T47D (cell line): ENCODE data around the gene PLEKHG3.

ENCODE experiments used
- DNase-seq, 2 experiments: peaks; one replicate each; pipeline versions ENCODE4 v3.0.0 to v3.0.0-alpha.2; 2011 to 2012; ENCODE audit warnings: low read depth in 1 of 2, low spot score in 1 of 2
- JUND ChIP-seq: IDR thresholded peaks from 2 replicates; pipeline ENCODE4 v1.6.1; 2012; ENCODE audit warnings: low read depth
- in situ Hi-C: cut with HindIII; loops from 2 replicates; pipeline ENCODE4 v1.10.0; 2016; ENCODE audit warnings: low sequenced_read_pairs, low pct_unique_long_range_greater_than_20kb

PLEKHG3 gene

GRCh38 chr14:64726585-64726890 is 22.3 kb downstream of the PLEKHG3 start:
- TF ChIP-seq JUND: no peak
- no peak for DNase-seq
- in situ Hi-C loops: no loop called here

GRCh38 chr14:64727551-64728071 is 23.4 kb downstream of the PLEKHG3 start:
- DNase-seq: no peak
- no peak for TF ChIP-seq JUND
- in situ Hi-C loops: no loop called here

DNA sequence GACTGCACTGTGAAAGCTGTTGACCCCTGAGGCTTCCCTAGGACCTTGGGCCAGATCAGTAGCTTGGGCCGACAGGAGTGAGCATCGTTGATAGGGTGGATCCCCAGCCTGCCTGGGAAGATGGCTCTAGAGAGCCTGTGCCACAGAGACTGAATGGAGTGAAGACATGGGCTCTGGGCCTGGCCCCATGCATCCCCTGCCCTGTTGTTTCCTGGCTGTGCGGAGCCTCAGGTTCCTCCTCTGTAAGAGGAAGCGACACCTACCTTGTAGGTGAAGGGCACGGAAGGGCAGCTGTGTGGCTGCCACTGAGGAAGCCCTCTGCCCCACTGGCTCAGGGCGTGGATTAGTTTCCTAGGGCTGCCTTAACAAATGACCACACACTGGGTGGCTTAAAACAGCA is 23.9 kb downstream of the PLEKHG3 start:
- no peak for DNase-seq
- TF ChIP-seq JUND: no peak
- in situ Hi-C loops: no loop called here

DNA sequence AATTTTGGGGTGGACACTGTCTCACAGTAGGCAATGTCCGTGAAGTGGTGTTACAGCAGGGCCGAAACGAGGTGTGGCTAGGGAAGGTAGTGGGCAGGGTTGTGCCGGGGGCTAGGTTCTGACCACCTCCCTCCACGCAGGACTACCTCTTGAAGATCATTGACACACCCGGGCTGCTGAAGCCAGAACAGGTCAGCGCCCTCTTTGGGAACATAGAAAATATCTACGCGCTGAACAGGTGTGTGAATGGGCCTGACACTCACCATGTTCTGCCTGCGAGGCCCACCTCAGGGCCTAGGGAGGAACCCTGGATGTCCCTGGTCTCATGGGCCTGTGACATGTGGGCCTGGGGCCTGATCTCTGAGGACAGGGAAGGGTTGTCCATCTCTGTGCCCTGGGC is 24.6 kb downstream of the PLEKHG3 start:
- no peak for TF ChIP-seq JUND
- in situ Hi-C loops: no loop called here
- DNase-seq: no peak

GRCh38 chr14:64729386-64730060 is 25.3 kb downstream of the PLEKHG3 start:
- TF ChIP-seq JUND: no peak
- no peak for DNase-seq
- in situ Hi-C loops: no loop called here

DNA sequence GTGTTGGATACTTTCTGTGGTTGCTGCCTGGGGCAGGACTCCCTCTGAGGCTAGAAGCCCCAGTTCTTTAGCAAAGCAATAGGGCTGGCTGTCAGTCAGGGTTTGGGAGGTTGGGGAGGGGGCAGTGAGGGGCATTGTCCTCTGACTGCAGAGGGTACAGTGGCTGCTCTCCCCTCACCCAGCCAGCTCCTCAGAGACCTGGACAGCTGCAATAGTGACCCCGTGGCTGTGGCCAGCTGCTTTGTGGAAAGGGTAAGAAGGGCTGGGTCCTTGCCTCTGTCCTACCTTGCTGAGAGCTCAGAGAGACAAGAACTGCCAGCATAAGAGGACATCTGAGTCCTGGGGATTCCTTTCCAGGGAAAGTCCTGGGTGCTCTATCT is 25.8 kb downstream of the PLEKHG3 start:
- no peak for TF ChIP-seq JUND
- no peak for DNase-seq
- in situ Hi-C loops: no loop called here

GRCh38 chr14:64730681-64731080 is 26.5 kb downstream of the PLEKHG3 start:
- TF ChIP-seq JUND: no peak
- in situ Hi-C loops: no loop called here
- DNase-seq: no peak

GRCh38 chr14:64731141-64731581 is 26.9 kb downstream of the PLEKHG3 start:
- in situ Hi-C loops: no loop called here
- TF ChIP-seq JUND: no peak
- no peak for DNase-seq

GRCh38 chr14:64732066-64732465 is 27.8 kb downstream of the PLEKHG3 start:
- in situ Hi-C loops: no loop called here
- DNase-seq: no peak
- no peak for TF ChIP-seq JUND

DNA sequence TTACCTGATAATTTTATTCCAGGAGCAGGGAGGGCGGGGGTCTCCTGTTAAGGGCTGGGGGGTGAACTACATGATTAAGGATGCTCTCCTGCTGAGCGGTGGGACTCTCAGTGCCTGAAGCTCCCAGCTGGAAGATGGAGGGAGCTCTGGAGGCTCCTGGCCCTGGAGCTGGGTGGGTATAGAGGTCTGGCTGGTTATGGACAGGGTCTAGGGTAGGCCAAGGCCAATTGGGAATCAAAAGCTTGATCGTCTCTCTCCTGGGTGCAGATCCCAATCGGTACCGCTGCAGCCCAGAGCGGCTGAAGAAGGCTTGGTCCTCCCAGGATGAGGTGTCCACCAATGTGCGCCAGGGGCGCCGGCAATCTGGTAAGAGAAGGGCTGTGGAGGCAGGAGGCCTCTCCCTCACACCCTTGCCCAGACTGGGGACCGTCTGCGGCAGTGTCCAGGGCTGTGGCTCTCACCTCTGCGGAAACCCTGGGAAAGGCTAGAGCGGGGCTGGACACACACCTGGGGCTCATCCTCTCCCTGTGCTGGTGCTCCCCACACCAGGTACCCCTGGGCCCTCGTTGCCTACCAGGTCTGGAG is 28.4 kb downstream of the PLEKHG3 start:
- in situ Hi-C loops: no loop called here
- no peak for DNase-seq
- TF ChIP-seq JUND: no peak

GRCh38 chr14:64733321-64733720 is 29.1 kb downstream of the PLEKHG3 start:
- in situ Hi-C loops: no loop called here
- DNase-seq: no peak
- no peak for TF ChIP-seq JUND

GRCh38 chr14:64733899-64734298 is 29.7 kb downstream of the PLEKHG3 start:
- no peak for DNase-seq
- in situ Hi-C loops: no loop called here
- TF ChIP-seq JUND: no peak

- no peak for DNase-seq
- TF ChIP-seq JUND: no peak
- in situ Hi-C loops: no loop called here
These were observed 30.8 kb downstream of the PLEKHG3 start for GRCh38 chr14:64734990-64735389.
